Ectodermal cell (in vitro differentiated cells): Measurements from ENCODE around the gene FEM1A.
"Not testable (repeated sequence)": the region's sequence is repeated elsewhere in the genome, so short reads cannot be mapped to it uniquely, and the experiment has no call there.

Source experiments
- H3K27ac ChIP-seq: 2 replicates; pipeline ENCODE4 v1.7.0; 2013; ENCODE audit warnings: mild to moderate bottlenecking, low read depth, low read length; ENCODE audit not compliant: insufficient read depth, poor library complexity, severe bottlenecking
- H3K27me3 ChIP-seq: 2 replicates; pipeline ENCODE4 v1.7.0; 2013; ENCODE audit warnings: mild to moderate bottlenecking, low read length; ENCODE audit not compliant: insufficient read depth, control insufficient read depth, poor library complexity, severe bottlenecking
- H3K36me3 ChIP-seq: one replicate; pipeline ENCODE4 v1.7.0; 2013; ENCODE audit warnings: low read length; ENCODE audit not compliant: control insufficient read depth, insufficient read depth
- H3K4me1 ChIP-seq: one replicate; pipeline ENCODE4 v1.7.0; 2013; ENCODE audit warnings: low read length; ENCODE audit not compliant: control insufficient read depth, insufficient read depth
- H3K4me3 ChIP-seq: 2 replicates; pipeline ENCODE4 v1.7.0; 2013; ENCODE audit warnings: low read depth, low read length, control low read depth; ENCODE audit not compliant: insufficient read depth
- H3K9me3 ChIP-seq: 2 replicates; pipeline ENCODE4 v1.7.0; 2013; ENCODE audit warnings: mild to moderate bottlenecking, low read length, moderate library complexity; ENCODE audit not compliant: control insufficient read depth
- WGBS, 2 experiments: methylation state at CpG; one replicate each; pipeline ENCODE4 v1.1.7; 2013; ENCODE audit warnings: missing lambda C conversion rate in 2 of 2; 5-methylcytosine and 5-hydroxymethylcytosine counted together

FEM1A gene

GRCh38 chr19:4774136-4774535, 17.4 kb upstream of the FEM1A start:
- H3K27me3 ChIP-seq, result peaks cover 22% of the 10 kb centered on the region
- WGBS, 2 experiments, result 71 to 78% methylated on average over 3 of the region's 3 CpGs
- no peaks in the 10 kb centered on the region for H3K36me3 ChIP-seq
- H3K27ac ChIP-seq, result no peak overlapping the region
- H3K9me3 ChIP-seq, result no peaks in the 10 kb centered on the region
- no peak overlapping the region for H3K4me3 ChIP-seq
- H3K4me1 ChIP-seq, result no peaks in the 10 kb centered on the region

GRCh38 chr19:4775627-4776152, 15.8 kb upstream of the FEM1A start:
- Histone ChIP-seq H3K36me3 (no peaks in the 10 kb centered on the region), H3K27me3 (peaks cover 22% of the 10 kb centered on the region), H3K9me3 (no peaks in the 10 kb centered on the region), H3K4me1 (no peaks in the 10 kb centered on the region), H3K27ac (no peak overlapping the region), H3K4me3 (no peak overlapping the region)
- WGBS, 2 experiments, result 63 to 71% methylated on average over 5 of the region's 5 CpGs

- Histone ChIP-seq H3K9me3 (no peaks in the 10 kb centered on the region), H3K4me3 (no peak overlapping the region), H3K27me3 (peaks cover 22% of the 10 kb centered on the region), H3K27ac (no peak overlapping the region), H3K4me1 (no peaks in the 10 kb centered on the region), H3K36me3 (no peaks in the 10 kb centered on the region)
- 50 to 56% methylated on average over 14 of the region's 14 CpGs for WGBS, 2 experiments
Measured at GRCh38 chr19:4776436-4777211, 14.9 kb upstream of the FEM1A start.

GRCh38 chr19:4778124-4778523, 13.4 kb upstream of the FEM1A start:
- H3K9me3 ChIP-seq, H3K27me3 ChIP-seq, H3K4me3 ChIP-seq, H3K36me3 ChIP-seq, H3K27ac ChIP-seq, H3K4me1 ChIP-seq: not testable (repeated sequence)
- 79 to 87% methylated on average over 5 of the region's 5 CpGs for WGBS, 2 experiments

GRCh38 chr19:4780860-4781259, 10.7 kb upstream of the FEM1A start:
- H3K9me3 ChIP-seq, result no peaks in the 10 kb centered on the region
- no peaks in the 10 kb centered on the region for H3K4me1 ChIP-seq
- WGBS, 2 experiments, result 76 to 84% methylated on average over 5 to 6 of the region's 6 CpGs
- no peak overlapping the region for H3K4me3 ChIP-seq
- H3K27me3 ChIP-seq, result no peaks in the 10 kb centered on the region
- H3K36me3 ChIP-seq, result no peaks in the 10 kb centered on the region
- H3K27ac ChIP-seq, result no peak overlapping the region

- Histone ChIP-seq H3K4me3 (no peak overlapping the region), H3K9me3 (no peaks in the 10 kb centered on the region)
- 79 to 90% methylated on average over 3 of the region's 3 CpGs for WGBS, 2 experiments
Measured at GRCh38 chr19:4781801-4782200, 9.7 kb upstream of the FEM1A start.

GRCh38 chr19:4786412-4787016, 5.0 kb upstream of the FEM1A start:
- not testable (repeated sequence) for H3K4me3 ChIP-seq, H3K36me3 ChIP-seq, H3K27me3 ChIP-seq, H3K9me3 ChIP-seq, H3K4me1 ChIP-seq, H3K27ac ChIP-seq
- 75 to 81% methylated on average over 6 of the region's 6 CpGs for WGBS, 2 experiments

More at GRCh38 chr19:4781801-4782200, 9.7 kb upstream of the FEM1A start:
- Histone ChIP-seq H3K4me1 (no peaks in the 10 kb centered on the region), H3K36me3 (no peaks in the 10 kb centered on the region), H3K27me3 (no peaks in the 10 kb centered on the region), H3K27ac (no peak overlapping the region)

- H3K27ac ChIP-seq, result peak overlapping the region; percentile 85
- not testable (repeated sequence) for H3K27me3 ChIP-seq, H3K9me3 ChIP-seq, H3K4me1 ChIP-seq
- peaks cover 14% of the 10 kb centered on the region for H3K36me3 ChIP-seq
- peak overlapping the region; percentile 93 for H3K4me3 ChIP-seq
- 16% methylated on average over 75 of the region's 75 CpGs for WGBS, 2 experiments
Measured at GRCh38 chr19:4792019-4792865, 708 bp downstream of the FEM1A start.

- H3K36me3 ChIP-seq, result peaks cover 14% of the 10 kb centered on the region
- not testable (repeated sequence) for H3K4me3 ChIP-seq
Measured at GRCh38 chr19:4792866-4793195, 1.3 kb downstream of the FEM1A start.

GRCh38 chr19:4793278-4793677, 1.7 kb downstream of the FEM1A start:
- peaks cover 14% of the 10 kb centered on the region for H3K36me3 ChIP-seq
- H3K27me3 ChIP-seq, H3K4me1 ChIP-seq, H3K27ac ChIP-seq, H3K9me3 ChIP-seq, H3K4me3 ChIP-seq: not testable (repeated sequence)
- 95 to 96% methylated on average over 19 of the region's 19 CpGs for WGBS, 2 experiments

More at GRCh38 chr19:4792866-4793195, 1.3 kb downstream of the FEM1A start:
- not testable (repeated sequence) for H3K27ac ChIP-seq, H3K27me3 ChIP-seq, H3K4me1 ChIP-seq, H3K9me3 ChIP-seq
- WGBS, 2 experiments, result 94% methylated on average over 24 of the region's 24 CpGs
